H1 (cell line): Measurements from ENCODE around the gene COL11A2.

Source experiments
- CBX8 ChIP-seq: fragments of 300-800, 300-1000 bp; sonication (generic); IDR thresholded peaks from 2 replicates; pipeline ENCODE4 v1.7.1; 2016; ENCODE audit warnings: low read depth, low read length, borderline replicate concordance
- CTCF ChIP-seq, 3 experiments: IDR thresholded peaks; 1 replicate in 2 of 3; 2 replicates in 1 of 3; pipeline versions ENCODE4 v1.5.1 to v1.6.1; 2011; ENCODE audit warnings: low read length in 3 of 3, mild to moderate bottlenecking in 3 of 3, inconsistent platforms in 2 of 3, low read depth in 1 of 3, moderate library complexity in 1 of 3; ENCODE audit not compliant: insufficient read depth in 1 of 3; ENCODE audit errors: control extremely low read depth in 1 of 3
- POLR2A ChIP-seq, 2 experiments: IDR thresholded peaks; 1 replicate in 1 of 2; 2 replicates in 1 of 2; pipeline ENCODE4 v1.6.1; 2011; ENCODE audit warnings: low read depth in 2 of 2, low read length in 2 of 2, mild to moderate bottlenecking in 2 of 2; ENCODE audit errors: control extremely low read depth in 1 of 2
- SIN3A ChIP-seq, 2 experiments: IDR thresholded peaks in 1 of 2; conservative IDR thresholded peaks in 1 of 2; 2 replicates each; pipeline ENCODE4 v1.6.1; 2011 to 2012; ENCODE audit warnings: low read length in 2 of 2, improper control_type of control experiment in 1 of 2, low read depth in 1 of 2, mild to moderate bottlenecking in 1 of 2

- TF ChIP-seq POLR2A (IDR thresholded peaks at IDR 0.05; ENCODE audit: control extremely low read depth in 1 of 2, low read depth in 2 of 2, low read length in 2 of 2) (no peak), CTCF (IDR thresholded peaks at IDR 0.05; ENCODE audit: control extremely low read depth in 1 of 3, insufficient read depth in 1 of 3, low read depth in 1 of 3, low read length in 3 of 3) (no peak), CBX8 (no peak), SIN3A (conservative IDR thresholded peaks at IDR 0.05 in 1 of 2, IDR thresholded peaks at IDR 0.05 in 1 of 2; ENCODE audit: low read depth in 1 of 2, low read length in 2 of 2) (no peak)
Measured at GRCh38 chr6:33166363-33166762, 25.9 kb downstream of the COL11A2 start.
